Measurements from ENCODE around the gene ATF4. TPM values are rescaled to one million over a fixed set of nuclear protein-coding genes. Genes with fewer than 3 reads are reported as not detected.

Gene ATF4
- total RNA-seq, 4 donors from 2014 or later = 234 to 335 (median 284) TPM

GRCh38 chr22:39530692-39531331 lies 10.4 kb downstream of the ATF4 start:
- H3K9me3 ChIP-seq = no peaks in the 10 kb centered on the region
- H3K36me3 ChIP-seq = peaks cover 10% of the 10 kb centered on the region
- H3K27me3 ChIP-seq = no peaks in the 10 kb centered on the region
- TF ChIP-seq POLR2AphosphoS5 (IDR thresholded peaks at IDR 0.05) (no peak), EP300 (IDR thresholded peaks at IDR 0.05) (no peak), POLR2A (IDR thresholded peaks at IDR 0.05) (no peak)
- TF ChIP-seq, protein P1, sequence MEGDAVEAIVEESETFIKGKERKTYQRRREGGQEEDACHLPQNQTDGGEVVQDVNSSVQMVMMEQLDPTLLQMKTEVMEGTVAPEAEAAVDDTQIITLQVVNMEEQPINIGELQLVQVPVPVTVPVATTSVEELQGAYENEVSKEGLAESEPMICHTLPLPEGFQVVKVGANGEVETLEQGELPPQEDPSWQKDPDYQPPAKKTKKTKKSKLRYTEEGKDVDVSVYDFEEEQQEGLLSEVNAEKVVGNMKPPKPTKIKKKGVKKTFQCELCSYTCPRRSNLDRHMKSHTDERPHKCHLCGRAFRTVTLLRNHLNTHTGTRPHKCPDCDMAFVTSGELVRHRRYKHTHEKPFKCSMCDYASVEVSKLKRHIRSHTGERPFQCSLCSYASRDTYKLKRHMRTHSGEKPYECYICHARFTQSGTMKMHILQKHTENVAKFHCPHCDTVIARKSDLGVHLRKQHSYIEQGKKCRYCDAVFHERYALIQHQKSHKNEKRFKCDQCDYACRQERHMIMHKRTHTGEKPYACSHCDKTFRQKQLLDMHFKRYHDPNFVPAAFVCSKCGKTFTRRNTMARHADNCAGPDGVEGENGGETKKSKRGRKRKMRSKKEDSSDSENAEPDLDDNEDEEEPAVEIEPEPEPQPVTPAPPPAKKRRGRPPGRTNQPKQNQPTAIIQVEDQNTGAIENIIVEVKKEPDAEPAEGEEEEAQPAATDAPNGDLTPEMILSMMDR (IDR thresholded peaks at IDR 0.05) = peak in 1 of 2 donors; percentile 22
- no peak for DNase-seq (ENCODE audit: low spot score in 2 of 2)
- H3K4me3 ChIP-seq = peak overlapping the region; percentile 91
- H3K4me1 ChIP-seq = peaks cover 77% of the 10 kb centered on the region
- no peak overlapping the region for H3K27ac ChIP-seq
- WGBS = 36% methylated on average over 9 of the region's 9 CpGs

DNA sequence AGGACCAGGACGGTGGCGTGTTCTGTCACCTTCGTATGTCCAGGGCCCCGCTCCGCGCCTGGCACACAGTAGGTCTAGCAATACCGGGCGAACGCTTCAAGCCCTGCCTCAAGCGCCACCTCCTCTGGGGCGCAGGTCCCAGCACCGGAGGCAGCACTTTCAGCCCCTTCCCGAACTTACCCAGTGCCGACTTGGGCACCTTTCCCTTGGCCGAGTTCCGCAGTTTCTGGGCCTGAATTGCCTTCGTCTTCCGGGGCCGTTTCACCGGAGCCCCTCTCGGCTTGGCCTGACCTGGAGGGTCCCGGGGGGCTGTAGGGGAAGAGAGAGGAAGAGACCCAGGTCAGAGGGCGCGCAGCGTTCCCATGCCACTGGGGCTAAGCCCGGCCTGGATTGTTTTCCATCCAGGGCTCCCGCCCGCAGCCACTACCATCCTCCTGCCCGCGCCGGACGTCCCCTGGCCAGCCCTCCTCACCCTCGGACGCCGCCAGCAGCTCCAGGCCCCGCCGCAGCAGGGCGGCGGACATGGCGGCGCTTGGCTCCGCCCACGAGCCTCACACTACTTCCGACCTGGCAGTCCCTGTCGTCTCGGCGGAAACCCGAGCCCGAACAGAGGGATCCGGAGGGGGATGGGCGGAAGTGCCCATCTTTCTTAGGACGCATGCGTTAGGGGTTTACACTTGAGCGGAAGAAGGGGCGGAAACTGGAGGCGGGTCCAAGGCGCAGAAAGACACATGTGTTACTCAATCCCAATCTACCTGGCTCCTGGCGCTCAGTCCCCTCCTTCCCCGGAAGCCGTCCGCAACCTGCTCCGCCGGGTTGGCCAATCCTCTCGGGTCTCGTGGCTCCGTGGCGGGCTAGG lies 12.1 kb downstream of the ATF4 start, which contains the start of gene RPS19BP1:
TSS of gene RPS19BP1 (minus strand) at position 534 of the 859 bp plus-strand sequence. CDS start at position 524, 10 bp downstream.
- Histone ChIP-seq H3K27ac (peak within 1 kb of the TSS; percentile 94), H3K36me3 (peaks cover 10% of the 10 kb centered on the region), H3K4me1 (peaks cover 64% of the 10 kb centered on the region), H3K27me3 (no peaks in the 10 kb centered on the region), H3K9me3 (no peaks in the 10 kb centered on the region), H3K4me3 (peak within 1 kb of the TSS; percentile 91)
- peak; percentile 99 to 100 for DNase-seq (ENCODE audit: low spot score in 2 of 2)
- TF ChIP-seq, protein P1 (IDR thresholded peaks at IDR 0.05) = no peak
- peak in 1 of 2 donors; percentile 90 for TF ChIP-seq POLR2A (IDR thresholded peaks at IDR 0.05)
- peak; percentile 5 to 95 (median 69) for TF ChIP-seq POLR2AphosphoS5 (IDR thresholded peaks at IDR 0.05)
- TF ChIP-seq EP300 (IDR thresholded peaks at IDR 0.05) = no peak
- WGBS = under 1% methylated on average over 37 of the region's 67 CpGs

DNA sequence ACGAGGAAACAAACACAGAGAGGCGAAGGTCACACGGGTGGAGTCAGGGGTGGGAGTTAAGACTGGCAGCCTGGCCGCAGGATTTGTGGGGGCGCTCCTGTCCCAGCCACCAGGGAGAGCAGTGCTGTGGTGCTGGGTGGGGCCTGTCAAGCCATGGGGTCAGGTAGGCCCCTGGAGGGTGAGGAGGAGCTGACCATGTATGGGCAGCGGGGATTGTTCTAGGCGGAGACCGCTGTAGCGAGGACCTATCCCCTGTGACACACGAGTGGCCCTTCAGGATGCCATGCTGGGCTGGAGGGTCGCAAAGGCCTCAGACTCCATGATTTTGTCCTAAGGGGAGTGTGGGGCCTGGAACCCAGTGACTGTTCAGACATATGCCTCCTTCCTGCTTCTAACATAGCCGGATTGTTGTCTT lies 13.7 kb downstream of the ATF4 start:
- 82% methylated on average over 11 of the region's 12 CpGs for WGBS
- H3K9me3 ChIP-seq = no peaks in the 10 kb centered on the region
- no peak for TF ChIP-seq POLR2AphosphoS5 (IDR thresholded peaks at IDR 0.05)
- no peak for TF ChIP-seq POLR2A (IDR thresholded peaks at IDR 0.05)
- TF ChIP-seq EP300 (IDR thresholded peaks at IDR 0.05) = no peak
- TF ChIP-seq, protein P1 (IDR thresholded peaks at IDR 0.05) = no peak
- DNase-seq (ENCODE audit: low spot score in 2 of 2) = no peak
- peaks cover 5% of the 10 kb centered on the region for H3K36me3 ChIP-seq
- no peak overlapping the region for H3K4me3 ChIP-seq
- no peaks in the 10 kb centered on the region for H3K27me3 ChIP-seq
- H3K27ac ChIP-seq = no peak overlapping the region
- peaks cover 47% of the 10 kb centered on the region for H3K4me1 ChIP-seq

DNA sequence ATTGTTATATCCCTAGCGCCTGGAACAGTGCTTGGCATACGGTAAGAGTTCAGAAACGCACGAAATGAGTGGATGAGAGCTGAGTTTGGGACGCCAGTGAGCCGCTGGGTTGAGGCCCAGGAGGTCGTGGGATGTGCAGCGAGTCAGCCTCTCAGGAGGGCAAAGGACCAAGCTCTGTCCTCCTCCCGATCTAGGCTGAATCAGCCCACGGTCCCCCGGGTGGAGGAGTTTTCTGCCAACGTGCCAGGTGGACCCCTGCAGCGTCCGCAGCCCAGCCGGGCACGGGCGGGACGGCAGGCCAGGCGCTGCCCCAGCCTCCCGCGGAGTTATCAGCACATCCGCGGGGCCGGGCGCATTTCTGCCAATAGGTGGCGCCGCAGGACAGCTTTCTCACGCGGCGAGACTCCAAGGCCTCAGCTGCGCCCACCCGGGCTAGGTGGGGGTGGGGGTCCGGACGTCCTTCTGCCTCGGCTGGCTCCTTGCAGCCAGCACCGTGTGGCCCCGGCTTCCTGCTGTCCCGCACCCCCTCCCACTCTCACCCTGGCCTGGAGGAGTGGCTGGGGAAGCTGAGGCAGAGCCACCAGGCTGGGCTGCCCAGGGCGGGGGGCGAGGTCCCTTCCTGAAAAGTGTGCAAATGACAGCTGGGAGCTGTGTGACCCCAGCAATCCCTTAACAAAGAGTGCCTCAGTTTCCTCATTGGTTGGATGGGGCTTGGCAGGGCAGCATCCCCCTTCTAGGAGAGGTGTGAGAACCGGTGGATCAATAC lies 14.4 kb downstream of the ATF4 start:
- H3K27ac ChIP-seq = no peak overlapping the region
- peak overlapping the region; percentile 12 for H3K4me3 ChIP-seq
- 6% methylated on average over 4 of the region's 41 CpGs for WGBS

More for the DNA sequence above, 14.4 kb downstream of the ATF4 start:
- TF ChIP-seq EP300 (IDR thresholded peaks at IDR 0.05) = no peak
- TF ChIP-seq, protein P1 (IDR thresholded peaks at IDR 0.05) = peak; percentile 85 to 95
- peaks cover 41% of the 10 kb centered on the region for H3K4me1 ChIP-seq
- H3K36me3 ChIP-seq = peaks cover 1% of the 10 kb centered on the region
- peak; percentile 91 to 93 for DNase-seq (ENCODE audit: low spot score in 2 of 2)
- no peaks in the 10 kb centered on the region for H3K27me3 ChIP-seq
- H3K9me3 ChIP-seq = no peaks in the 10 kb centered on the region

Data from suprapubic skin (tissue), 4 donors.